IMR-90 (cell line): ENCODE results near the gene ODAD2. TPM values are rescaled to one million over a fixed set of nuclear protein-coding genes. Genes with fewer than 3 reads are reported as not detected.

ENCODE experiments used
- ATAC-seq: fragments of 200-7000 bp; cut with Tn5 transposase; 2 replicates; pipeline ENCODE4 v1.9.1; 2020; ENCODE audit warnings: low read depth, mild to moderate bottlenecking, moderate library complexity
- BruUV-seq: library from RNA; stranded (reverse); fragments of 400-500 nt; replicated peaks from 2 replicates; lab custom pipeline; 2021; lab: Mats Ljungman, UMichigan
- CTCF ChIA-PET: fragments of 300-600 bp; formaldehyde crosslinking; extraction: SDS; loops from one replicate; lab custom pipeline; 2021; ENCODE audit warnings: antibody characterized with exemption; lab: Yijun Ruan, JAX
- POLR2A ChIA-PET: fragments of 300-600 bp; sonication (Branson Sonifier 250); formaldehyde crosslinking; loops from one replicate; lab custom pipeline; 2022; ENCODE audit warnings: antibody characterized with exemption; ENCODE audit not compliant: unreplicated experiment; lab: Charles Lee
- DNase-seq: peaks from one replicate; pipeline ENCODE4 v3.0.0; 2013
- H2AFZ ChIP-seq: replicated peaks from 2 replicates; pipeline ENCODE3; 2013; ENCODE audit warnings: low read length, mild to moderate bottlenecking; ENCODE audit not compliant: poor library complexity
- H2AK5ac ChIP-seq: 2 replicates; pipeline ENCODE4 v1.6.1; 2013; ENCODE audit warnings: low read depth, low read length, inconsistent platforms
- H2AK9ac ChIP-seq: replicated peaks from 2 replicates; pipeline ENCODE3; 2013; ENCODE audit warnings: mild to moderate bottlenecking, low read depth, low read length, moderate library complexity; ENCODE audit not compliant: poor library complexity
- H2BK120ac ChIP-seq: 2 replicates; pipeline ENCODE4 v1.6.1; 2013; ENCODE audit warnings: low read depth, low read length, inconsistent platforms
- H2BK15ac ChIP-seq: 3 replicates; pipeline ENCODE4 v1.6.1; 2013; ENCODE audit warnings: low read depth, low read length, inconsistent platforms
- H2BK20ac ChIP-seq: 2 replicates; pipeline ENCODE4 v1.6.1; 2013; ENCODE audit warnings: low read depth, mild to moderate bottlenecking, inconsistent platforms, low read length, moderate library complexity
- H2BK5ac ChIP-seq: 2 replicates; pipeline ENCODE4 v1.6.1; 2013; ENCODE audit warnings: mild to moderate bottlenecking, low read depth, low read length, inconsistent platforms; ENCODE audit not compliant: poor library complexity, severe bottlenecking
- H3K14ac ChIP-seq: replicated peaks from 2 replicates; pipeline ENCODE4 v1.6.1; 2013; ENCODE audit warnings: low read depth, low read length, inconsistent platforms
- H3K18ac ChIP-seq: 2 replicates; pipeline ENCODE4 v1.6.1; 2013; ENCODE audit warnings: low read depth, low read length, control low read depth
- H3K23ac ChIP-seq: 2 replicates; pipeline ENCODE4 v1.6.1; 2013; ENCODE audit warnings: low read depth, low read length, inconsistent platforms
- H3K27ac ChIP-seq: 2 replicates; pipeline ENCODE4 v1.5.1; 2013; ENCODE audit warnings: mild to moderate bottlenecking, control low read depth, low read length; ENCODE audit not compliant: insufficient read depth
- H3K27me3 ChIP-seq: 2 replicates; pipeline ENCODE4 v1.6.1; 2013; ENCODE audit warnings: low read length; ENCODE audit not compliant: control insufficient read depth, insufficient read depth
- H3K36me3 ChIP-seq: 2 replicates; pipeline ENCODE4 v1.6.1; 2013; ENCODE audit warnings: low read length, mixed read lengths; ENCODE audit not compliant: control insufficient read depth, insufficient read depth
- H3K4ac ChIP-seq: 2 replicates; pipeline ENCODE4 v1.6.1; 2013; ENCODE audit warnings: low read depth, low read length, inconsistent platforms
- H3K4me1 ChIP-seq: 2 replicates; pipeline ENCODE4 v1.6.1; 2013; ENCODE audit warnings: low read length, mixed read lengths; ENCODE audit not compliant: control insufficient read depth, insufficient read depth
- H3K4me2 ChIP-seq: 2 replicates; pipeline ENCODE4 v1.6.1; 2013; ENCODE audit warnings: low read depth, mild to moderate bottlenecking, control low read depth, low read length, moderate library complexity
- H3K4me3 ChIP-seq: 2 replicates; pipeline ENCODE4 v1.5.1; 2013; ENCODE audit warnings: low read depth, mild to moderate bottlenecking, control low read depth, low read length, moderate library complexity; ENCODE audit not compliant: insufficient read depth
- H3K56ac ChIP-seq: 2 replicates; pipeline ENCODE4 v1.6.1; 2013; ENCODE audit warnings: low read length, inconsistent platforms; ENCODE audit not compliant: insufficient read depth; ENCODE audit errors: extremely low read depth
- H3K79me1 ChIP-seq, 2 experiments: 2 replicates each; pipeline ENCODE4 v1.6.1; 2013; ENCODE audit warnings: low read length in 2 of 2, inconsistent platforms in 1 of 2, low read depth in 1 of 2
- H3K9ac ChIP-seq: 2 replicates; pipeline ENCODE4 v1.6.1; 2013; ENCODE audit warnings: low read depth, low read length, control low read depth
- H3K9me1 ChIP-seq: 2 replicates; pipeline ENCODE4 v1.6.1; 2013; ENCODE audit warnings: low read length, inconsistent platforms; ENCODE audit not compliant: insufficient read depth
- H3K9me3 ChIP-seq: 2 replicates; pipeline ENCODE4 v1.6.1; 2013; ENCODE audit warnings: low read length; ENCODE audit not compliant: control insufficient read depth, insufficient read depth
- H4K20me1 ChIP-seq: 2 replicates; pipeline ENCODE4 v1.6.1; 2013; ENCODE audit warnings: low read length, inconsistent platforms; ENCODE audit not compliant: insufficient read depth
- H4K5ac ChIP-seq: 2 replicates; pipeline ENCODE4 v1.6.1; 2013; ENCODE audit warnings: mild to moderate bottlenecking, low read depth, low read length, control low read depth
- H4K8ac ChIP-seq, 2 experiments: 2 replicates each; pipeline ENCODE4 v1.6.1; 2013; ENCODE audit warnings: low read depth in 2 of 2, low read length in 2 of 2, control low read depth in 1 of 2, inconsistent platforms in 1 of 2
- H4K91ac ChIP-seq: 2 replicates; pipeline ENCODE4 v1.6.1; 2013; ENCODE audit warnings: low read depth, low read length, inconsistent platforms; ENCODE audit not compliant: insufficient read depth
- CEBPB ChIP-seq: IDR thresholded peaks from 2 replicates; pipeline ENCODE4 v1.6.1; 2012; ENCODE audit warnings: low read depth, low read length, improper control_type of control experiment
- CHD1 ChIP-seq: IDR thresholded peaks from 2 replicates; pipeline ENCODE4 v1.6.1; 2012; ENCODE audit warnings: low read depth, low read length, improper control_type of control experiment
- ELK1 ChIP-seq: fragments of 150-350 bp; IDR thresholded peaks from 2 replicates; pipeline ENCODE4 v1.6.1; 2016; ENCODE audit warnings: low read depth, mild to moderate bottlenecking, low read length, moderate library complexity, borderline replicate concordance
- FOS ChIP-seq: fragments of 150-350 bp; IDR thresholded peaks from 2 replicates; pipeline ENCODE4 v1.6.1; 2016; ENCODE audit warnings: low read depth, low read length
- MAZ ChIP-seq: IDR thresholded peaks from 2 replicates; pipeline ENCODE4 v1.6.1; 2012; ENCODE audit warnings: low read depth, mild to moderate bottlenecking, low read length, improper control_type of control experiment, moderate library complexity, borderline replicate concordance
- NFE2L2 ChIP-seq: fragments of 150-350 bp; IDR thresholded peaks from 2 replicates; pipeline ENCODE4 v1.6.1; 2016; ENCODE audit warnings: low read depth, mild to moderate bottlenecking, low read length
- RAD21 ChIP-seq: IDR thresholded peaks from 2 replicates; pipeline ENCODE4 v1.6.1; 2012; ENCODE audit warnings: low read length, improper control_type of control experiment
- RFX5 ChIP-seq: IDR thresholded peaks from 2 replicates; pipeline ENCODE4 v1.8.0; 2012; ENCODE audit warnings: low read depth, mild to moderate bottlenecking, low read length, moderate library complexity
- SMC3 ChIP-seq: fragments of 150-350 bp; IDR thresholded peaks from 2 replicates; pipeline ENCODE4 v1.6.1; 2016; ENCODE audit warnings: low read depth, mild to moderate bottlenecking, antibody characterized with exemption, low read length, moderate library complexity
- USF2 ChIP-seq: fragments of 150-350 bp; IDR thresholded peaks from 2 replicates; pipeline ENCODE4 v1.6.1; 2017; ENCODE audit warnings: mild to moderate bottlenecking, antibody characterized with exemption, low read length, low read depth
- WGBS, 2 experiments: methylation state at CpG; one replicate each; pipeline versions ENCODE4 v1.1.5 to v1.1.7; 2013; ENCODE audit warnings: missing lambda C conversion rate in 2 of 2; ENCODE audit not compliant: insufficient read length in 1 of 2; ENCODE audit errors: extremely low coverage in 2 of 2; 5-methylcytosine and 5-hydroxymethylcytosine counted together
- dilution Hi-C: fragments of 300-500 bp; cut with HindIII; formaldehyde crosslinking; loops from one replicate; pipeline ENCODE4 v1.14.3; 2018; ENCODE audit warnings: low sequenced_read_pairs; ENCODE audit not compliant: unreplicated experiment
- in situ Hi-C: fragments of 300-500 bp; cut with MboI; formaldehyde crosslinking; loops from 3 replicates; pipeline ENCODE4 v1.14.3; 2019; ENCODE audit warnings: low sequenced_read_pairs, inconsistent platforms, mixed read lengths
- intact Hi-C: fragments of 100-400 bp; cut with micrococcal nuclease; formaldehyde crosslinking; loops from 2 replicates; pipeline ENCODE4 v1.10.0; 2022
- polyA plus RNA-seq, 3 experiments: library from polyadenylated mRNA; depleted of rRNA; stranded (reverse); fragments of >200 nt; gene quantifications; 2 replicates each; pipeline ENCODE4 v1.2.3, GENCODE V29; 2012; ENCODE audit warnings: low replicate concordance in 1 of 3
- total RNA-seq: library from RNA; depleted of rRNA; stranded (reverse); fragments of >200 nt; gene quantifications from 2 replicates; pipeline ENCODE4 v1.2.3, GENCODE V29; 2012

The ODAD2 gene
- total and polyA plus RNA-seq, 2 of the 4 experiments (the other 2 are of a cell fraction), result 0.53 to 0.72 TPM

GRCh38 chr10:27857616-27858015 lies 141.3 kb downstream of the ODAD2 start:
- Histone ChIP-seq H4K91ac (no peak overlapping the region), H3K36me3 (no peaks in the 10 kb centered on the region), H2BK20ac (no peak overlapping the region), H3K27ac (no peak overlapping the region), H3K4me3 (no peak overlapping the region), H2AK5ac (no peak overlapping the region), H4K8ac (no peak overlapping the region), H2BK120ac (no peak overlapping the region), H3K4ac (no peak overlapping the region), H3K14ac (no peak overlapping the region), H2AK9ac (no peak overlapping the region), H3K9ac (no peak overlapping the region), H2BK15ac (no peak overlapping the region), H3K9me1 (no peaks in the 10 kb centered on the region), H3K23ac (no peak overlapping the region), H4K5ac (no peak overlapping the region), H2AFZ (no peak overlapping the region), H3K9me3 (no peaks in the 10 kb centered on the region), H3K18ac (no peak overlapping the region), H3K27me3 (peaks cover 4% of the 10 kb centered on the region; the same call in 1 of the 2 replicates), H4K20me1 (no peaks in the 10 kb centered on the region), H3K79me1 (no peaks in the 10 kb centered on the region), H2BK5ac (no peak overlapping the region), H3K56ac (no peak overlapping the region), H3K4me2 (no peak overlapping the region), H3K4me1 (no peaks in the 10 kb centered on the region)
- WGBS, 2 experiments, result 39% methylated on average over 3 of the region's 8 CpGs; no CpG with 5 or more reads in 1 of the 2 experiments
- intact Hi-C loops, result no loop called here
- DNase-seq (no peak), ATAC-seq (no peak)
- ChIA-PET CTCF (no interaction called here), POLR2A (no interaction called here)
- TF ChIP-seq CEBPB, result no peak
- no peak for TF ChIP-seq NFE2L2
- TF ChIP-seq CHD1, result no peak
- TF ChIP-seq ELK1, result no peak
- TF ChIP-seq FOS, result no peak
- no peak for TF ChIP-seq RAD21
- no peak for TF ChIP-seq USF2
- TF ChIP-seq MAZ, result no peak
- TF ChIP-seq RFX5, result no peak
- TF ChIP-seq SMC3, result no peak
- dilution Hi-C loops, result no loop called here
- BruUV-seq, result no TSS peak
- in situ Hi-C loops, result no loop called here
